Measurements from ENCODE around the gene MICB. TPM values are rescaled to one million over a fixed set of nuclear protein-coding genes. Genes with fewer than 3 reads are reported as not detected.

Gene MICB
- polyA plus RNA-seq, 1 experiment, result 23.4 TPM

GRCh38 chr6:31559958-31560696, 62.2 kb downstream of the MICB start:
- DNase-seq (ENCODE audit: low read depth), result no peak
- H3K4me3 ChIP-seq (ENCODE audit: low read depth, low read length), result no peak overlapping the region
- no peaks in the 10 kb centered on the region for H3K27me3 ChIP-seq (ENCODE audit: control insufficient read depth, insufficient read depth, low read length)
- CTCF ChIA-PET, result interaction anchor here (0.7 to 3.6 kb wide), 8 partner anchors 12 to 67 kb away, joined by 3 to 29 read pairs (median 3); partner anchors contain the start of genes ATP6V1G2, DDX39B, LST1 and LTB
- POLR2A ChIA-PET, result no interaction called here
- H3K36me3 ChIP-seq (ENCODE audit: control insufficient read depth, insufficient read depth, low read length), result peaks cover 16% of the 10 kb centered on the region
- TF ChIP-seq CTCF (IDR thresholded peaks at IDR 0.05; ENCODE audit: insufficient read depth, low read depth, low read length), result no peak

- Histone ChIP-seq H3K4me3 (ENCODE audit: low read depth, low read length) (no peak overlapping the region), H3K27me3 (ENCODE audit: control insufficient read depth, insufficient read depth, low read length) (no peaks in the 10 kb centered on the region), H3K36me3 (ENCODE audit: control insufficient read depth, insufficient read depth, low read length) (peaks cover 16% of the 10 kb centered on the region)
- POLR2A ChIA-PET, result no interaction called here
- TF ChIP-seq CTCF (IDR thresholded peaks at IDR 0.05; ENCODE audit: insufficient read depth, low read depth, low read length), result no peak
- DNase-seq (ENCODE audit: low read depth), result no peak
- CTCF ChIA-PET, result interaction anchor here (1.0 to 3.6 kb wide), 3 partner anchors 21 to 68 kb away, joined by 3 to 29 read pairs (median 18); partner anchors contain the start of gene LTB
Measured at GRCh38 chr6:31560697-31561058, 62.7 kb downstream of the MICB start.

Small RNA genes within 50 kb of the gene (small RNA-seq; reads per million reads assigned to genes)
- gene AL663061.1 (ENCODE audit: insufficient read length, low read depth, low replicate concordance) (not detected), gene RF00019 (ENCODE audit: insufficient read length, low read depth, low replicate concordance) (not detected), gene SNORD117 (ENCODE audit: insufficient read length, low read depth, low replicate concordance) (242 reads per million, percentile 94 among the genes with 10 or more reads in this experiment), gene SNORD84 (ENCODE audit: insufficient read length, low read depth, low replicate concordance) (not detected)

Other genes with a start within 250 kb of the MICB start
- 435 and 776 TPM in 2 replicates for gene HLA-C, start 226.1 kb upstream of the MICB start, polyA plus RNA-seq (2011; rRNA removed)
- gene HLA-B, start 141.0 kb upstream of the MICB start, polyA plus RNA-seq (2011; rRNA removed), result 1,142 and 1,777 TPM in 2 replicates
- 71.6 and 96.1 TPM in 2 replicates for gene MICA, start 94.5 kb upstream of the MICB start, polyA plus RNA-seq (2011; rRNA removed)
- gene MCCD1, start 30.8 kb downstream of the MICB start, polyA plus RNA-seq (2011; rRNA removed), result not detected in 2 replicates
- 412 and 584 TPM in 2 replicates for gene DDX39B, start 43.9 kb downstream of the MICB start, polyA plus RNA-seq (2011; rRNA removed)
- gene ATP6V1G2, start 48.5 kb downstream of the MICB start, polyA plus RNA-seq (2011; rRNA removed), result 2.7 and 3.6 TPM in 2 replicates
- gene NFKBIL1, start 49.5 kb downstream of the MICB start, polyA plus RNA-seq (2011; rRNA removed), result 10.8 and 13.6 TPM in 2 replicates
- gene LTA, start 74.1 kb downstream of the MICB start, polyA plus RNA-seq (2011; rRNA removed), result not detected in 2 replicates
- gene TNF, start 77.4 kb downstream of the MICB start, polyA plus RNA-seq (2011; rRNA removed), result not detected in 2 replicates
- not detected in 2 replicates for gene LTB, start 84.3 kb downstream of the MICB start, polyA plus RNA-seq (2011; rRNA removed)
- gene LST1, start 88.1 kb downstream of the MICB start, polyA plus RNA-seq (2011; rRNA removed), result 0.18 and 0.42 TPM in 2 replicates
- gene NCR3, start 94.9 kb downstream of the MICB start, polyA plus RNA-seq (2011; rRNA removed), result not detected in 2 replicates
- not detected in 2 replicates for gene AIF1, start 117.1 kb downstream of the MICB start, polyA plus RNA-seq (2011; rRNA removed)
- gene PRRC2A, start 122.6 kb downstream of the MICB start, polyA plus RNA-seq (2011; rRNA removed), result 23.8 and 47.3 TPM in 2 replicates
- gene BAG6, start 154.5 kb downstream of the MICB start, polyA plus RNA-seq (2011; rRNA removed), result 42.6 and 113 TPM in 2 replicates
- gene APOM, start 157.7 kb downstream of the MICB start, polyA plus RNA-seq (2011; rRNA removed), result 4.2 and 4.8 TPM in 2 replicates
- 9.9 and 13.0 TPM in 2 replicates for gene C6orf47, start 162.6 kb downstream of the MICB start, polyA plus RNA-seq (2011; rRNA removed)
- 12.6 and 15.0 TPM in 2 replicates for gene GPANK1, start 166.9 kb downstream of the MICB start, polyA plus RNA-seq (2011; rRNA removed)
- 83.2 and 94.9 TPM in 2 replicates for gene CSNK2B, start 167.9 kb downstream of the MICB start, polyA plus RNA-seq (2011; rRNA removed)
- 6.8 and 10.8 TPM in 2 replicates for gene LY6G5B, start 171.8 kb downstream of the MICB start, polyA plus RNA-seq (2011; rRNA removed)
- 3.1 and 3.6 TPM in 2 replicates for gene LY6G5C, start 182.9 kb downstream of the MICB start, polyA plus RNA-seq (2011; rRNA removed)
- gene ABHD16A, start 205.2 kb downstream of the MICB start, polyA plus RNA-seq (2011; rRNA removed), result 44.2 and 53.3 TPM in 2 replicates
- not detected in 2 replicates for gene LY6G6F, start 208.7 kb downstream of the MICB start, polyA plus RNA-seq (2011; rRNA removed)
- not detected in 2 replicates for gene LY6G6D, start 217.2 kb downstream of the MICB start, polyA plus RNA-seq (2011; rRNA removed)
- not detected in 2 replicates for gene LY6G6C, start 223.6 kb downstream of the MICB start, polyA plus RNA-seq (2011; rRNA removed)
- not detected in 2 replicates for gene MPIG6B, start 225.2 kb downstream of the MICB start, polyA plus RNA-seq (2011; rRNA removed)
- gene DDAH2, start 231.2 kb downstream of the MICB start, polyA plus RNA-seq (2011; rRNA removed), result 43.2 and 69.5 TPM in 2 replicates
- 820 and 866 TPM in 2 replicates for gene CLIC1, start 238.4 kb downstream of the MICB start, polyA plus RNA-seq (2011; rRNA removed)
- 9.2 and 10.7 TPM in 2 replicates for gene MSH5, start 241.9 kb downstream of the MICB start, polyA plus RNA-seq (2011; rRNA removed)

Measured in BJ (cell line).